COR-L47 (cell line): ENCODE data around the gene UNC13A.
"Not testable (repeated sequence)": the region's sequence is repeated elsewhere in the genome, so short reads cannot be mapped to it uniquely, and the experiment has no call there.

Experiments
- DNase-seq: peaks from one replicate; lab custom pipeline; 2025; lab: John Stamatoyannopoulos, UW

Gene UNC13A

GRCh38 chr19:17570291-17570690, 117.9 kb downstream of the UNC13A start:
- not testable (repeated sequence) for DNase-seq

GRCh38 chr19:17567940-17568339, 120.2 kb downstream of the UNC13A start:
- no peak for DNase-seq

GRCh38 chr19:17565611-17566010, 122.5 kb downstream of the UNC13A start:
- no peak for DNase-seq

- DNase-seq: no peak
Measured at GRCh38 chr19:17564781-17565180, 123.4 kb downstream of the UNC13A start.

- no peak for DNase-seq
Measured at GRCh38 chr19:17562561-17562960, 125.6 kb downstream of the UNC13A start.

GRCh38 chr19:17562097-17562496, 126.1 kb downstream of the UNC13A start:
- DNase-seq: no peak

GRCh38 chr19:17560205-17560595, 128.0 kb downstream of the UNC13A start:
- DNase-seq: no peak

GRCh38 chr19:17557466-17557865, 130.7 kb downstream of the UNC13A start:
- no peak for DNase-seq

GRCh38 chr19:17556995-17557394, 131.2 kb downstream of the UNC13A start:
- no peak for DNase-seq

GRCh38 chr19:17555929-17556813, 132.0 kb downstream of the UNC13A start:
- DNase-seq: no peak

GRCh38 chr19:17555480-17555928, 132.7 kb downstream of the UNC13A start, which contains the start of gene COLGALT1:
Gene COLGALT1, plus strand, starts transcription at chr19:17555649. Its CDS starts 65 bp downstream, at chr19:17555714.
- DNase-seq: peak; percentile 98

- no peak for DNase-seq
Measured at GRCh38 chr19:17554968-17555479, 133.1 kb downstream of the UNC13A start.

- no peak for DNase-seq
Measured at GRCh38 chr19:17553256-17553655, 134.9 kb downstream of the UNC13A start.

GRCh38 chr19:17552735-17553134, 135.4 kb downstream of the UNC13A start:
- not testable (repeated sequence) for DNase-seq
